Ascending aorta (tissue), 2 donors: ENCODE measurements around the gene PTMS. TPM values are rescaled to one million over a fixed set of nuclear protein-coding genes. Genes with fewer than 3 reads are reported as not detected.

Source experiments
- DNase-seq, 2 donors: peaks; one replicate each; pipeline ENCODE4 v3.0.0-alpha.2; 2019; ENCODE audit warnings: low spot score in 2 of 2
- H3K27ac ChIP-seq, 2 donors: fragments of 200-600 bp; sonication (generic); one replicate each; pipeline ENCODE4 v1.5.1; 2016 to 2017; ENCODE audit warnings: mild to moderate bottlenecking in 1 of 2
- H3K27me3 ChIP-seq: fragments of 200-600 bp; sonication (generic); one replicate; pipeline ENCODE4 v1.5.1; 2017
- H3K36me3 ChIP-seq, 2 donors: fragments of 200-600 bp; sonication (generic); one replicate each; pipeline ENCODE4 v1.5.1; 2016
- H3K4me1 ChIP-seq, 2 donors: fragments of 200-600 bp; sonication (generic); one replicate each; pipeline ENCODE4 v1.5.1; 2016 to 2017; ENCODE audit warnings: mild to moderate bottlenecking in 1 of 2
- H3K4me3 ChIP-seq, 2 donors: fragments of 200-600 bp; sonication (generic); one replicate each; pipeline ENCODE4 v1.5.1; 2016 to 2017; ENCODE audit warnings: mild to moderate bottlenecking in 1 of 2
- H3K9me3 ChIP-seq, 2 donors: fragments of 200-600 bp; sonication (generic); one replicate each; pipeline ENCODE4 v1.5.1; 2016
- intact Hi-C: fragments of 100-400 bp; cut with DNase I; formaldehyde crosslinking; loops from one replicate; pipeline ENCODE4 v1.15.1; 2023
- total RNA-seq: library from RNA; depleted of rRNA; stranded (reverse); fragments of >200 nt; gene quantifications from one replicate; pipeline ENCODE4 v1.1.0, GENCODE V29; 2016
- TF ChIP-seq, protein P1 (sequence below), 3 experiments: fragments of 200-600 bp in 2 of 3; fragments of 450-650 bp in 1 of 3; sonication (generic) in 2 of 3; IDR thresholded peaks; one replicate each; pipeline ENCODE4 v1.5.1; 2016 to 2019; ENCODE audit warnings: antibody characterized with exemption in 3 of 3, mild to moderate bottlenecking in 1 of 3, moderate library complexity in 1 of 3

Gene PTMS
- total RNA-seq, 1 donor from 2014 or later = 361 TPM

DNA sequence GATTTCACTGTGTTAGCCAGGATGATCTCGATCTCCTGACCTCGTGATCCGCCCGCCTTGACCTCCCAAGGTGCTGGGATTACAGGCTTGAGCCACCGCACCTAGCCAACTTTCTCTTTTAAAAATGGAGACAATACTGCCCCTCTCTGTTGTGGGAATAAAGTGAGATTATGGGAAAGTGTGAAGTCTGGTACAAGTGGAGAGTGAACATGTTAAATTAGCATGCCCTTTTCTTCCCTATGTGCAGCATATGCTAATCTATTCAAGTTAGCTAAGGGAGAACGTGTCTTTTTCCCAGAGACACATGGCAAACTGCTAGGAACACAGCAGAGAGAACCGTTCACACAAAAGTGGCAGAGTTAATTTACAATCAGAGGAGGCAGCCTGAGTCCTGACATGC, 40.8 kb upstream of the PTMS start:
- peaks cover 23 to 29% of the 10 kb centered on the region in 2 donors for H3K36me3 ChIP-seq
- no peak for DNase-seq
- no peak overlapping the region for H3K27ac ChIP-seq
- no peaks in the 10 kb centered on the region for H3K9me3 ChIP-seq
- no peak overlapping the region for H3K4me3 ChIP-seq
- H3K4me1 ChIP-seq = peaks cover 0 to 8% of the 10 kb centered on the region in 2 donors
- no peaks in the 10 kb centered on the region for H3K27me3 ChIP-seq
- TF ChIP-seq, protein P1, sequence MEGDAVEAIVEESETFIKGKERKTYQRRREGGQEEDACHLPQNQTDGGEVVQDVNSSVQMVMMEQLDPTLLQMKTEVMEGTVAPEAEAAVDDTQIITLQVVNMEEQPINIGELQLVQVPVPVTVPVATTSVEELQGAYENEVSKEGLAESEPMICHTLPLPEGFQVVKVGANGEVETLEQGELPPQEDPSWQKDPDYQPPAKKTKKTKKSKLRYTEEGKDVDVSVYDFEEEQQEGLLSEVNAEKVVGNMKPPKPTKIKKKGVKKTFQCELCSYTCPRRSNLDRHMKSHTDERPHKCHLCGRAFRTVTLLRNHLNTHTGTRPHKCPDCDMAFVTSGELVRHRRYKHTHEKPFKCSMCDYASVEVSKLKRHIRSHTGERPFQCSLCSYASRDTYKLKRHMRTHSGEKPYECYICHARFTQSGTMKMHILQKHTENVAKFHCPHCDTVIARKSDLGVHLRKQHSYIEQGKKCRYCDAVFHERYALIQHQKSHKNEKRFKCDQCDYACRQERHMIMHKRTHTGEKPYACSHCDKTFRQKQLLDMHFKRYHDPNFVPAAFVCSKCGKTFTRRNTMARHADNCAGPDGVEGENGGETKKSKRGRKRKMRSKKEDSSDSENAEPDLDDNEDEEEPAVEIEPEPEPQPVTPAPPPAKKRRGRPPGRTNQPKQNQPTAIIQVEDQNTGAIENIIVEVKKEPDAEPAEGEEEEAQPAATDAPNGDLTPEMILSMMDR (IDR thresholded peaks at IDR 0.05) = no peak
- intact Hi-C loops = loop anchor here (2.0 kb wide), 1 partner anchor 27 kb away; the partner anchor contains the start of gene MLF2

DNA sequence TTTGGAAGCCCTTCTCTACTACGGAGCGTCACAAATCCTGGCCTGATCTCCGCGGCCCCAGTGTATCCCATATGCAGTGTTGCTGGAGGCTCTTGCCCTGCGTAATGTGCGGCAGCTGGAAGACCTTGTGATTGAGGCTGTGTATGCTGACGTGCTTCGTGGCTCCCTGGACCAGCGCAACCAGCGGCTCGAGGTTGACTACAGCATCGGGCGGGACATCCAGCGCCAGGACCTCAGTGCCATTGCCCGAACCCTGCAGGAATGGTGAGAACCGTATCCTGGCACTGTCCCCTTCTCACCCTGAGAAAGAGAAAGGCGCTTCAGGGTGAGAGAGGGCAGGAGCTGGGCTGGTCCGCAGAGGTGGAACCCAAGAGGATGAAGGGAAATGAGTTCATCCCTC, 37.0 kb upstream of the PTMS start:
- TF ChIP-seq, protein P1 (IDR thresholded peaks at IDR 0.05) = no peak
- DNase-seq = no peak
- Histone ChIP-seq H3K27ac (no peak overlapping the region), H3K36me3 (peaks cover 47 to 52% of the 10 kb centered on the region in 2 donors), H3K4me1 (peaks cover 0 to 8% of the 10 kb centered on the region in 2 donors), H3K27me3 (no peaks in the 10 kb centered on the region), H3K9me3 (no peaks in the 10 kb centered on the region), H3K4me3 (no peak overlapping the region)
- intact Hi-C loops = no loop called here

DNA sequence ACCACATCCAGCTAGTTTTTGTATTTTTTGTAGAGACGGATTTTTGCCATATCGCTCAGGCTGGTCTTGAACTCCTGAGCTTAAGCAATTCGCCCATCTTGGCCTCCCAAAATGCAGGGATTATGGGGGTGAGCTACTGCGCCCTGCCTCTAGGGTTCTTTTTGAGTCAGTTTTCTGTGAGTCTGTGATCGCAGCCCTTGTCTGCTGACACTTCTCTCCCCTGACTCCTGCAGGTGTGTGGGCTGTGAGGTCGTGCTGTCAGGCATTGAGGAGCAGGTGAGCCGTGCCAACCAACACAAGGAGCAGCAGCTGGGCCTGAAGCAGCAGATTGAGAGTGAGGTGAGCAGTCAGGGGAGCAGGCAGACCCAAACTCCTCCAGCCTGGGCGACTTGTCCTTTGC, 36.0 kb upstream of the PTMS start:
- Histone ChIP-seq H3K27me3 (no peaks in the 10 kb centered on the region), H3K36me3 (peaks cover 47 to 56% of the 10 kb centered on the region in 2 donors), H3K4me1 (no peaks in the 10 kb centered on the region), H3K27ac (no peak overlapping the region), H3K9me3 (no peaks in the 10 kb centered on the region), H3K4me3 (no peak overlapping the region)
- intact Hi-C loops = no loop called here
- no peak for DNase-seq
- TF ChIP-seq, protein P1 (IDR thresholded peaks at IDR 0.05) = no peak

DNA sequence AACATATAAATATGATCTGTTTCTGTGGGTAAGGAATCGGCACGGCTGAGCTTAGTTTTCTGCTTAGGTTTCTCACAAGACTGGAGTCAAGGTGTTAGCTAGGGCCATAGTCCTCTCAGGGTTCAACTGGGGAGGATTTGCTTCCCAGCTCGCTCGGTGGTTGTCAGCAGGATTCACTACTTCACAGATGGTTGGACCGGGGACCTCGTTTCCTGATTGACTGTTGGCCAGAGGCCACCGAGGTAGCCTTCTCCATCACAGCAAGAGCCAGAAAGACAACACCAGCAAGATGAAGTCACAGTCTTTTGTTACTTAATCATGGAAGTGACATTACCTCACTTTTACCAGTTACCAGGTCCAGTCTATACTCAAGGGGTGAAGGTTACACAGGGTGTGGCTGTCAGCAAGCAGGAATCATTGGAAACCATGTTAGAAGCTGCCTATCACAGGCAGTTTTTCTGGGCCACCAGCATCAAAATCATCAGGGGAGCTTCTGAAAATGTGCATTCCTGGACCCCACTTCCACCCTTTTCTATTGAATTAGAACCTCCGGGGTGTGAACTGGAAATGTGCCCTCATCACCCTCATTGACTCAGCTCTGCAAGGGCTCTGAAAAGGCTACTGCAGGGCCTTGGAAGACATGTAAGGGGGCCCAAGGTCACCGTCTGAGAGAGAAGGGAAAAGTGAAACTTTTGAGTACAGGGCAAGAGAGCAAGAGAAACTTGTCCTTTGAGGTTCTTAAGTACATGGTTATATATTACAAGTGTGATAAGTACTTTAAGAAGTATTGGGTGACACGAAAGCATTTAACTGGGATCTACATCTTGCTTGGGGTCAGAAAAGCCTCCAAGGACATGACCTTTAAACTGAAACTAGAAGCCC, 31.4 kb upstream of the PTMS start:
- no peaks in the 10 kb centered on the region for H3K27me3 ChIP-seq
- no peak overlapping the region for H3K4me3 ChIP-seq
- DNase-seq = no peak
- TF ChIP-seq, protein P1 (IDR thresholded peaks at IDR 0.05) = no peak
- H3K27ac ChIP-seq = no peak overlapping the region
- H3K4me1 ChIP-seq = no peaks in the 10 kb centered on the region
- H3K36me3 ChIP-seq = peaks cover 30 to 33% of the 10 kb centered on the region in 2 donors
- intact Hi-C loops = loop anchor here (1.0 kb wide), 2 partner anchors 45 to 91 kb away; no protein-coding TSS in a partner anchor
- no peaks in the 10 kb centered on the region for H3K9me3 ChIP-seq

DNA sequence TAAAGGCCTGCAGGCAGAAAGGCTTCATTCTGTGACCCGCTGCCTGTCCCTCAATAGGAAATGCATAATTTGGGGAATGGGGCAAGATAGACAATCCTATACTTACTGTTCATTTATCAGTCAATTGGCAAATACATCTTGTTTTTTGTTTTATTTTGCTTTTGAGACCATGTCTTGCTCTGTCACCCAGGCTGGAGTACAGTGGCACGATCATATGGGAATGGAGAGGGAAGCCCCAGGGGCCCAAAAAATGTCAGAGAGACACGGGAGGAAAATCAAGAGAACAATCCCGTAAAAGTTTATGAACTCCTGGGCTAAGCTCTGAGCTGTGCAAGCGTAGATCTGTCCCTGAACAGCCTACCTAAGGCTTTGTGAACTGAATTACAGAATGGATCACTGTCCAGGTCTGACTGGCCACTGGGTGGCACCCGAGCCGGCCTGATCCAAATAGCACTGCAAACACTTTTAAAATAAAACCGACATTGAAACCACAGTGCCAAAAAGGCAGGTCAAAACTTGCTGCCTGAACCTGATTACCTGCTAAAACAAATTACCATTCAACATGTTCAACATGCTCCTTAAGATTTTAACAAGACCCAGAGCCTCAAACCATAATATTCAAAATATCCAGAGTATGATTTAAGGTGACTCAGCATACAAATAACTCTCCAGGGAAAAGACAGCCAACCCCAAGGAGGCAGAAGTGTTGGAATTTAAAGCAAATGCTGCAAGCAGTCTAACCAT, 30.5 kb upstream of the PTMS start:
- Histone ChIP-seq H3K4me3 (no peak overlapping the region), H3K36me3 (peaks cover 21 to 25% of the 10 kb centered on the region in 2 donors), H3K4me1 (no peaks in the 10 kb centered on the region), H3K9me3 (no peaks in the 10 kb centered on the region), H3K27me3 (no peaks in the 10 kb centered on the region), H3K27ac (no peak overlapping the region)
- peak in 1 of 2 donors; percentile 75 for DNase-seq
- TF ChIP-seq, protein P1 (IDR thresholded peaks at IDR 0.05) = peak; percentile 56 to 61 (median 57)
- intact Hi-C loops = loop anchor here (1.0 kb wide), 2 partner anchors 44 to 90 kb away; no protein-coding TSS in a partner anchor
